Endothelial cell of hepatic sinusoid (primary cell): ENCODE measurements around the gene GPR143.

ENCODE experiments used
- in situ Hi-C: cut with HindIII; loops from 2 replicates; pipeline ENCODE4 v1.10.0; 2017; ENCODE audit warnings: low sequenced_read_pairs

The GPR143 gene

DNA sequence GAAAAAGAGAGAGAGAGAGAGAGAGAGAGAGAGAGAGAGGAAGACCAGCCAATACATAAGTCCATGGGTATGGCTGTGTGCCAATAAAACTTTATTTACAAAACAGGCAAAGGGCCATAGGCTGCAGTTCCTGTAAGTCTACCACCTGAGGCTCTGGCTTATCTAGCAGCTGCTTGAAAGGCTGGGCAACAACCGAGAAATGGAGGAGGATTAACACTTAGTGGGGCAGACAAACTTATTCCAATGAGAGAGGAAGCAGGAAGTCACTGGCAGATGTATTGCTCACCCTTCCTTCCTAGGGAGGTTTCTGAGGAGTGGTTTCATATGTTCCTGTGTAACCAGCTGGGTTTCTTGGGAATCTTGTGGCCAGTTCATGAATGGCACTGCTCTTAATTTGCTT lies 4.7 kb upstream of the GPR143 start:
- in situ Hi-C loops = no loop called here

- in situ Hi-C loops = loop anchor here (5.0 kb wide), 1 partner anchor 84 kb away; no protein-coding TSS in a partner anchor
Measured at GRCh38 chrX:9768321-9768839, 2.7 kb upstream of the GPR143 start.

DNA sequence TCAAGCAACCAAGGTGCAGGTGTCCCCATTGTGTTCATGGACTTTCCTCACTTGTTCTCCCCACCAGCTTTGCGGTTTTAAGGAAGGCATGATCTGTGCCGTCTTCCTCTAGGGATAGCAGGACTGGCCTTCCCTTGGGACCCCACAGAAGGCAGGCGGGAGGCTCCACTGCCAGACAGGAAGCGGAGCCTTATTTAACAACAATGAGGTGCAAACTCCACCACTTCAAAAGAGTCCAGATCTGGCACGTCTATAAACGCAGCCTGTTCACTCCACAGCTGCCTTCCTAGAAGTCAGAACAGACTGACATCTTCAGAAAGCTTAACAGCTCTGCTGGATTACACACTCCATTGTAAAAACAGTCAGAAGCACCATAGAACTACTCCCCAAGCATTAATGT lies 1.7 kb upstream of the GPR143 start:
- in situ Hi-C loops = loop anchor here (5.0 kb wide), 1 partner anchor 85 kb away; no protein-coding TSS in a partner anchor

DNA sequence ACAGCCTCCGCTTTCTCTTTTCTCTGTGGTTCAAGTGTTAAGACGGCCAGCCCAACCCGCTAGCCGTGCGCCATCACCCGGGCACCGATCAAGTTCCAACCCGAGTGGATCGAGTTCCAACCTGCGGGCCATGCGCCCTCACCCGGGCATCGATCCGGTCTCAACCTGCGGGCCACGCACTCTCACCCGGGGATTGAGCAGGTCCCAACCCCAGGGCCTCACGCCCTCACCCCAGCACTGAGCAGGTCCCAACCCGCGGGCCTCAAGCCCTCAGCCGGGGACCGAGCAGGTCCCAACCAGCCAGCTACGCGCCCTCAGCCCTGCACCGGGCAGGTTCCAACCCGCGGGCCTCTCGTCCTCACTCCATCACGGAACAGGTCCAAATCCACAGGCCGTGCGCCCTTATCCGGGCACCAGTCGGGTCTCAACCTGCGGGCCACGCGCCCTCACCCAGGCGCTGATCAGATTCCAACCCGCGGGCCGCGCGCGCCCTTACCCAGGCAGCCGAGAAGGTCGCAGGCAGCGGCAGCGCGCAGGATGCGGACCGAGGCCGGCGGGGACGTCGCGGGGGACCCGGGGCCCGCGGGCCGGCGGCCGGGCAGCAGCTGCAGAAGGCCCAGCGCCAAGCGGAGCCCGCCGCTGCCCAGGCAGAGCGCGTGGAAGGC lies 443 bp downstream of the GPR143 start:
- in situ Hi-C loops = loop anchor here (5.0 kb wide), 1 partner anchor 87 kb away; no protein-coding TSS in a partner anchor

GRCh38 chrX:9759337-9759736 lies 6.3 kb downstream of the GPR143 start:
- in situ Hi-C loops = no loop called here

GRCh38 chrX:9758021-9758638 lies 7.5 kb downstream of the GPR143 start:
- in situ Hi-C loops = no loop called here

- in situ Hi-C loops = no loop called here
Measured at GRCh38 chrX:9757366-9757765, 8.3 kb downstream of the GPR143 start.

DNA sequence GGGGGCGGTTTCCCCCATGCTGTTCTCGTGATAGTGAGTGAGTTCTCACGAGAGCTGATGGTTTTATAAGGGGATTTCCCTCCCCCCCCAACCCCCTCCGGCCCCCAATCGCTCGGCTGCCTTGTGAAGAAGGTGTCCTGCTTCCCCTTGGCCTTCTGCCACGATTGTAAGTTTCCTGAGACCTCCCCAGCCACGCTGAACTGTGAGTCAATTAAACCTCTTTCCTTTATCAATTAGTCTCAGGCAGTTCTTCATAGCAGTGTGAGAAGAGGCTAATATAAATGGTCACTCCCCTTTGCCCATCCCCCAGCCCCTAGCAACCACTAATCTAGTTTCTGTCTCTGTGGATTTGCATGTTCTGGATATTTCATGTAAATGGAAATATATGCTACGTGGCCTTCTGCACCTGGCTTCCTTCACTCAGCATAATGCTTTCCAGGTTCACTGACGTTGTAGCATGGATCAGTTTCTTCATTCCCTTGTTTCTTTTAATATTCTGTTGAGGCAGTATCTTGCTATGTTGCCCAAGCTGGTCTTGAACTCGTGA lies 16.4 kb downstream of the GPR143 start:
- in situ Hi-C loops = loop anchor here (5.0 to 10.0 kb wide), 2 partner anchors 78 to 126 kb away; no protein-coding TSS in a partner anchor

- in situ Hi-C loops = loop anchor here (5.0 to 10.0 kb wide), 2 partner anchors 80 to 127 kb away; no protein-coding TSS in a partner anchor
Measured at GRCh38 chrX:9747644-9748043, 18.0 kb downstream of the GPR143 start.

DNA sequence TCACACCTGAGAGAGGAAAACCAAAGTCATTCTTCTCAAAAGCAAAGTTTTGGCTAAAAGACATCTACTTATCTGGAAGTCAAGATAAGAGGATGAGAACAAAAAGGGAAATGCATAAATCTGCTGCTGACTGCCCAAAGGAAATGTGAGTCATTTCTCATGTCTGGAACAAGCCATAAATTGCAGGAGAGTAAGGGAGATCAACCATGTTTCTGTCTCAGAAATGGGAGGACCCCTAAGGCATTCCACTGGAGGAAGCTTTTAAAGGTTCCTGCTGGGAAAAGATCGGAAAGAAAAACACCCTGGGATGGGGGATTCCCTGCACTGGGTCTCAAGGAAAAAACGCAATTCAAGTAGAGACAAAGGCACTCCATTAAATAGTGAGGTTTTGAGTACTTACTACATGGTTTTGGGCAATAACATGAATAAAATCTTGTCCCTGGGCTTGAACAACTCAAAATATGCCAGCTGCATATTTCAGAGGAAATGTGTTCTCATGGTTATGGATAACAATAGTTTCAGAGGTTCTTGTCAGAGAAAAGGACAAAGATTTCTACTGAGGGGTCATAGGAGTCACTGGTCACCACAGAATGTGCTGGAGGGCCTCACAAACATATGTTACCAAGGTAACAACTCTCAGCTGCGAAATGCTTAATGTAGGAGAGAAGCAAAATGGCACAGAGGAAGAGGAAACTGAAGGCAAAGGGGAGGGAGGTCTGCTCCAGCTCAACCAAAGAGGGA lies 19.3 kb downstream of the GPR143 start:
- in situ Hi-C loops = loop anchor here (5.0 to 10.0 kb wide), 2 partner anchors 81 to 128 kb away; no protein-coding TSS in a partner anchor

GRCh38 chrX:9745417-9746115 lies 20.1 kb downstream of the GPR143 start:
- in situ Hi-C loops = loop anchor here (5.0 to 10.0 kb wide), 2 partner anchors 82 to 129 kb away; no protein-coding TSS in a partner anchor

- in situ Hi-C loops = no loop called here
Measured at GRCh38 chrX:9739130-9739529, 26.5 kb downstream of the GPR143 start.

DNA sequence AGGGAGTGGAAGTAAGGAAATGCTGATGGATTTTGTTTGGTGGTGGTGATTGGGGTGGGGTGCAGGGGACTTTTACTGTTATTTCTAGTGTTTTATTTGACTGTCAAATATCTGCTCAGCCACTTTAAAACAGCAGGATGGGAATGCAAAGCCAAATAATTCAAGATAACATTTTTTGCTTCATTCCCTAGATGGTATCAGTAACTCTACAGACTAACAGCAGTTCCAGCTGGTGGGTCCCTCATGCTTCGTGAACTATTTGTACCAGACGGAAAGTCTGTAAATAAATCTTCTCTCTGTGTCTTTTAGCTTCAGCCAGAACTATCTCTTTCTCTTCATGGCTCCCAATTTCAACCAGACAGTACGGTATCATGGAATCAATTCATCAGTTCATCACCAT lies 27.5 kb downstream of the GPR143 start:
- in situ Hi-C loops = no loop called here

- in situ Hi-C loops = no loop called here
Measured at GRCh38 chrX:9737363-9737762, 28.3 kb downstream of the GPR143 start.

- in situ Hi-C loops = no loop called here
Measured at GRCh38 chrX:9730752-9731151, 34.9 kb downstream of the GPR143 start.

GRCh38 chrX:9730078-9730477 lies 35.6 kb downstream of the GPR143 start:
- in situ Hi-C loops = no loop called here

- in situ Hi-C loops = no loop called here
Measured at GRCh38 chrX:9729171-9729885, 36.3 kb downstream of the GPR143 start.

GRCh38 chrX:9728261-9728660 lies 37.4 kb downstream of the GPR143 start:
- in situ Hi-C loops = no loop called here

DNA sequence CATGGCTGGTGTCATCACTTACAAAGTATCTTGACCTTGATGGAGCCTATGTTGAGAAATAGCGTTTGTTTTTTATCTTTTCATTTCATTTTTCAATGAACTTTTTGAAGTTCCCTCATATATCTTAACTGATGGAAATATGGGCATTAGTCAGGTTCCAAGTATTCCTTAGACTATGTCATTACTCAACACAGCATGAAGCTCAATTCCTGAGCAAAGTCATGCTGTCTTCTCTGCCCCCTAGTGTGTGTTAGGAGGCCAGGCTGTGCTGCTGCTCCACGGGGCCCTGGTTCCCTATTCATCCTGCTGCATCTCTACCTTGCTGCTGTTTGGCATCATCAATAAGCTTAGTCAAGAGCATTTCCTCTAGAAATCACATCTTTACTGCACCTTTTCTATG lies 40.9 kb downstream of the GPR143 start:
- in situ Hi-C loops = no loop called here

GRCh38 chrX:9717376-9717775 lies 48.3 kb downstream of the GPR143 start:
- in situ Hi-C loops = no loop called here
